WTC11 (cell line): ENCODE measurements around the gene IQSEC1. TPM values are rescaled to one million over a fixed set of nuclear protein-coding genes. Genes with fewer than 3 reads are reported as not detected.

Source experiments
- ATAC-seq: fragments of 200-7000 bp; cut with Tn5 transposase; 2 replicates; pipeline ENCODE4 v1.10.0; 2021; ENCODE audit warnings: mild to moderate bottlenecking, moderate library complexity
- CTCF ChIA-PET: fragments of 300-600 bp; sonication (Branson Sonifier 250); formaldehyde crosslinking; loops from one replicate; lab custom pipeline; 2021; ENCODE audit warnings: antibody characterized with exemption; lab: Charles Lee
- POLR2A ChIA-PET: fragments of 350-600 bp; sonication (Branson Sonifier 250); formaldehyde crosslinking; loops from one replicate; lab custom pipeline; 2021; ENCODE audit warnings: antibody characterized with exemption; lab: Charles Lee
- DNase-seq: peaks from one replicate; pipeline ENCODE4 v3.0.0; 2021; ENCODE audit warnings: low spot score
- H3K27ac Mint-ChIP-seq: 2 replicates; pipeline ENCODE4 v1.8.0; 2021; ENCODE audit warnings: mixed read lengths
- H3K27me3 Mint-ChIP-seq: 2 replicates; pipeline ENCODE4 v1.8.0; 2021; ENCODE audit warnings: low read depth, mild to moderate bottlenecking, moderate library complexity, mixed read lengths
- H3K36me3 Mint-ChIP-seq: 2 replicates; pipeline ENCODE4 v1.8.0; 2021; ENCODE audit warnings: mixed read lengths
- H3K4me1 Mint-ChIP-seq: 2 replicates; pipeline ENCODE4 v1.8.0; 2022; ENCODE audit warnings: mixed read lengths
- H3K4me3 Mint-ChIP-seq: 2 replicates; pipeline ENCODE4 v1.8.0; 2021; ENCODE audit warnings: mild to moderate bottlenecking, moderate library complexity, mixed read lengths
- H3K9me3 Mint-ChIP-seq: 2 replicates; pipeline ENCODE4 v1.8.0; 2021; ENCODE audit warnings: mixed read lengths
- CREM ChIP-seq: sonication (generic); formaldehyde crosslinking; IDR thresholded peaks from 2 replicates; pipeline ENCODE4 v1.8.1; 2022; ENCODE audit warnings: mild to moderate bottlenecking, missing genetic modification reagents, moderate library complexity
- ETV6 ChIP-seq: sonication (generic); formaldehyde crosslinking; IDR thresholded peaks from 2 replicates; pipeline ENCODE4 v1.8.1; 2022; ENCODE audit warnings: mild to moderate bottlenecking, missing genetic modification reagents
- FOXK1 ChIP-seq: sonication (generic); formaldehyde crosslinking; IDR thresholded peaks from 2 replicates; pipeline ENCODE4 v1.8.0; 2022; ENCODE audit warnings: mild to moderate bottlenecking, moderate library complexity, missing genetic modification reagents
- JUN ChIP-seq: sonication (generic); formaldehyde crosslinking; IDR thresholded peaks from 2 replicates; pipeline ENCODE4 v1.8.0; 2023; ENCODE audit warnings: mild to moderate bottlenecking, missing genetic modification reagents
- KAT7 ChIP-seq: sonication (generic); formaldehyde crosslinking; IDR thresholded peaks from 2 replicates; pipeline ENCODE4 v1.8.1; 2023; ENCODE audit warnings: missing genetic modification reagents, mild to moderate bottlenecking, borderline replicate concordance
- MYBL2 ChIP-seq: sonication (generic); formaldehyde crosslinking; IDR thresholded peaks from 2 replicates; pipeline ENCODE4 v1.8.1; 2023; ENCODE audit warnings: mild to moderate bottlenecking, moderate library complexity, missing genetic modification reagents
- NFATC4 ChIP-seq: fragments of 250-450 bp; sonication (Bioruptor Pico); IDR thresholded peaks from 2 replicates; pipeline ENCODE4 v1.9.0; 2021; ENCODE audit warnings: mild to moderate bottlenecking
- NR1H2 ChIP-seq: sonication (generic); formaldehyde crosslinking; IDR thresholded peaks from 2 replicates; pipeline ENCODE4 v1.9.0; 2021; ENCODE audit warnings: mild to moderate bottlenecking, moderate library complexity, missing genetic modification reagents
- RELA ChIP-seq: sonication (generic); formaldehyde crosslinking; IDR thresholded peaks from 2 replicates; pipeline ENCODE4 v1.8.1; 2022; ENCODE audit warnings: missing genetic modification reagents, mild to moderate bottlenecking, borderline replicate concordance
- TEAD1 ChIP-seq: sonication (generic); formaldehyde crosslinking; IDR thresholded peaks from 2 replicates; pipeline ENCODE4 v1.8.0; 2022; ENCODE audit warnings: mild to moderate bottlenecking, missing genetic modification reagents
- ZBTB21 ChIP-seq: sonication (generic); formaldehyde crosslinking; IDR thresholded peaks from 2 replicates; pipeline ENCODE4 v1.8.1; 2023; ENCODE audit warnings: mild to moderate bottlenecking, missing genetic modification reagents, borderline replicate concordance
- ZNF138 ChIP-seq: sonication (generic); formaldehyde crosslinking; conservative IDR thresholded peaks from 2 replicates; pipeline ENCODE4 v1.8.1; 2022; ENCODE audit warnings: mild to moderate bottlenecking, moderate library complexity, missing genetic modification reagents
- ZNF396 ChIP-seq: fragments of 250-450 bp; sonication (Bioruptor Pico); IDR thresholded peaks from 2 replicates; pipeline ENCODE4 v1.8.0; 2021; ENCODE audit warnings: mild to moderate bottlenecking, moderate library complexity, borderline replicate concordance
- total RNA-seq: library from RNA; stranded (reverse); gene quantifications from 3 replicates; pipeline ENCODE4 v1.2.3, GENCODE V29; 2021
- TF ChIP-seq, protein P1 (sequence below): sonication (generic); formaldehyde crosslinking; IDR thresholded peaks from 2 replicates; pipeline ENCODE4 v1.8.0; 2022; ENCODE audit warnings: mild to moderate bottlenecking, missing genetic modification reagents
- TF ChIP-seq, protein P2 (sequence below): fragments of 250-450 bp; sonication (Bioruptor Pico); IDR thresholded peaks from 2 replicates; pipeline ENCODE4 v1.9.0; 2021; ENCODE audit warnings: mild to moderate bottlenecking
- TF ChIP-seq, protein P3 (sequence below): fragments of 250-450 bp; sonication (Bioruptor Pico); IDR thresholded peaks from 2 replicates; pipeline ENCODE4 v1.9.0; 2021; ENCODE audit warnings: mild to moderate bottlenecking, borderline replicate concordance
- TF ChIP-seq, protein P4 (sequence below): fragments of 250-450 bp; sonication (Bioruptor Pico); conservative IDR thresholded peaks from 2 replicates; pipeline ENCODE4 v1.9.0; 2021; ENCODE audit warnings: mild to moderate bottlenecking
- TF ChIP-seq, protein P5 (sequence below): sonication (generic); formaldehyde crosslinking; IDR thresholded peaks from 2 replicates; pipeline ENCODE4 v1.8.1; 2023; ENCODE audit warnings: mild to moderate bottlenecking, missing genetic modification reagents
- TF ChIP-seq, protein P6 (sequence below): fragments of 250-450 bp; sonication (Bioruptor Pico); IDR thresholded peaks from 2 replicates; pipeline ENCODE4 v1.8.0; 2021; ENCODE audit warnings: mild to moderate bottlenecking
- TF ChIP-seq, protein P7 (sequence below): sonication (generic); formaldehyde crosslinking; IDR thresholded peaks from 2 replicates; pipeline ENCODE4 v1.8.0; 2022; ENCODE audit warnings: missing genetic modification reagents

The IQSEC1 gene
- total RNA-seq, 1 experiment from 2014 or later, result 35.0 TPM

DNA sequence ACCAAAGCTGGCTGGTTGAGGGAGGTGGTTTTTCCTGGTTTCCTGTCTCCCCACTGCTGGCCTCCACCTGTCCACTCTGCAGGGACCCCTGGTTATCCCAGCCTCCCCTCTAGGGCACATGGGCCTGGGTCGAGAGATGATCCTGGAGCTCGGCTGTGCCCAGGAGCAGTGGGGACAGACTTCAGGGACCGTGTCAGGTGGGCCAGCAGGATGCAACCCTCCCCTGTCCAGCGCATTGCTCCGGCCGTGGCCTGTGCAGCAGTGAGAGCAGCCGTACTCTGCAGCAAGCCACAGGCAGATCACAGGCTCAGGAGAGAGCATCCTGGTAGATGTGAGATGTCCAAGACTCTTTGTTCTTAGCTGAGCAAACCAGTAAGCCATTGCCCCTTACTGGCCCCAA lies 139.3 kb downstream of the IQSEC1 start:
- TF ChIP-seq, protein P1, sequence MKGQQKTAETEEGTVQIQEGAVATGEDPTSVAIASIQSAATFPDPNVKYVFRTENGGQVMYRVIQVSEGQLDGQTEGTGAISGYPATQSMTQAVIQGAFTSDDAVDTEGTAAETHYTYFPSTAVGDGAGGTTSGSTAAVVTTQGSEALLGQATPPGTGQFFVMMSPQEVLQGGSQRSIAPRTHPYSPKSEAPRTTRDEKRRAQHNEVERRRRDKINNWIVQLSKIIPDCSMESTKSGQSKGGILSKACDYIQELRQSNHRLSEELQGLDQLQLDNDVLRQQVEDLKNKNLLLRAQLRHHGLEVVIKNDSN, result no peak
- TF ChIP-seq ETV6 (CRISPR knock-in tag) (no peak), NFATC4 (CRISPR knock-in tag) (no peak), ZBTB21 (CRISPR knock-in tag) (no peak), ZNF138 (CRISPR knock-in tag) (no peak), MYBL2 (CRISPR knock-in tag) (no peak), RELA (no peak), ZNF396 (CRISPR knock-in tag) (no peak), FOXK1 (CRISPR knock-in tag) (no peak), CREM (CRISPR knock-in tag) (no peak), TEAD1 (CRISPR knock-in tag) (no peak), KAT7 (no peak)
- TF ChIP-seq, protein P2, sequence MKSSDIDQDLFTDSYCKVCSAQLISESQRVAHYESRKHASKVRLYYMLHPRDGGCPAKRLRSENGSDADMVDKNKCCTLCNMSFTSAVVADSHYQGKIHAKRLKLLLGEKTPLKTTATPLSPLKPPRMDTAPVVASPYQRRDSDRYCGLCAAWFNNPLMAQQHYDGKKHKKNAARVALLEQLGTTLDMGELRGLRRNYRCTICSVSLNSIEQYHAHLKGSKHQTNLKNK (CRISPR knock-in tag), result no peak
- TF ChIP-seq, protein P3, sequence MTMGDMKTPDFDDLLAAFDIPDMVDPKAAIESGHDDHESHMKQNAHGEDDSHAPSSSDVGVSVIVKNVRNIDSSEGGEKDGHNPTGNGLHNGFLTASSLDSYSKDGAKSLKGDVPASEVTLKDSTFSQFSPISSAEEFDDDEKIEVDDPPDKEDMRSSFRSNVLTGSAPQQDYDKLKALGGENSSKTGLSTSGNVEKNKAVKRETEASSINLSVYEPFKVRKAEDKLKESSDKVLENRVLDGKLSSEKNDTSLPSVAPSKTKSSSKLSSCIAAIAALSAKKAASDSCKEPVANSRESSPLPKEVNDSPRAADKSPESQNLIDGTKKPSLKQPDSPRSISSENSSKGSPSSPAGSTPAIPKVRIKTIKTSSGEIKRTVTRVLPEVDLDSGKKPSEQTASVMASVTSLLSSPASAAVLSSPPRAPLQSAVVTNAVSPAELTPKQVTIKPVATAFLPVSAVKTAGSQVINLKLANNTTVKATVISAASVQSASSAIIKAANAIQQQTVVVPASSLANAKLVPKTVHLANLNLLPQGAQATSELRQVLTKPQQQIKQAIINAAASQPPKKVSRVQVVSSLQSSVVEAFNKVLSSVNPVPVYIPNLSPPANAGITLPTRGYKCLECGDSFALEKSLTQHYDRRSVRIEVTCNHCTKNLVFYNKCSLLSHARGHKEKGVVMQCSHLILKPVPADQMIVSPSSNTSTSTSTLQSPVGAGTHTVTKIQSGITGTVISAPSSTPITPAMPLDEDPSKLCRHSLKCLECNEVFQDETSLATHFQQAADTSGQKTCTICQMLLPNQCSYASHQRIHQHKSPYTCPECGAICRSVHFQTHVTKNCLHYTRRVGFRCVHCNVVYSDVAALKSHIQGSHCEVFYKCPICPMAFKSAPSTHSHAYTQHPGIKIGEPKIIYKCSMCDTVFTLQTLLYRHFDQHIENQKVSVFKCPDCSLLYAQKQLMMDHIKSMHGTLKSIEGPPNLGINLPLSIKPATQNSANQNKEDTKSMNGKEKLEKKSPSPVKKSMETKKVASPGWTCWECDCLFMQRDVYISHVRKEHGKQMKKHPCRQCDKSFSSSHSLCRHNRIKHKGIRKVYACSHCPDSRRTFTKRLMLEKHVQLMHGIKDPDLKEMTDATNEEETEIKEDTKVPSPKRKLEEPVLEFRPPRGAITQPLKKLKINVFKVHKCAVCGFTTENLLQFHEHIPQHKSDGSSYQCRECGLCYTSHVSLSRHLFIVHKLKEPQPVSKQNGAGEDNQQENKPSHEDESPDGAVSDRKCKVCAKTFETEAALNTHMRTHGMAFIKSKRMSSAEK, result no peak
- TF ChIP-seq, protein P4, sequence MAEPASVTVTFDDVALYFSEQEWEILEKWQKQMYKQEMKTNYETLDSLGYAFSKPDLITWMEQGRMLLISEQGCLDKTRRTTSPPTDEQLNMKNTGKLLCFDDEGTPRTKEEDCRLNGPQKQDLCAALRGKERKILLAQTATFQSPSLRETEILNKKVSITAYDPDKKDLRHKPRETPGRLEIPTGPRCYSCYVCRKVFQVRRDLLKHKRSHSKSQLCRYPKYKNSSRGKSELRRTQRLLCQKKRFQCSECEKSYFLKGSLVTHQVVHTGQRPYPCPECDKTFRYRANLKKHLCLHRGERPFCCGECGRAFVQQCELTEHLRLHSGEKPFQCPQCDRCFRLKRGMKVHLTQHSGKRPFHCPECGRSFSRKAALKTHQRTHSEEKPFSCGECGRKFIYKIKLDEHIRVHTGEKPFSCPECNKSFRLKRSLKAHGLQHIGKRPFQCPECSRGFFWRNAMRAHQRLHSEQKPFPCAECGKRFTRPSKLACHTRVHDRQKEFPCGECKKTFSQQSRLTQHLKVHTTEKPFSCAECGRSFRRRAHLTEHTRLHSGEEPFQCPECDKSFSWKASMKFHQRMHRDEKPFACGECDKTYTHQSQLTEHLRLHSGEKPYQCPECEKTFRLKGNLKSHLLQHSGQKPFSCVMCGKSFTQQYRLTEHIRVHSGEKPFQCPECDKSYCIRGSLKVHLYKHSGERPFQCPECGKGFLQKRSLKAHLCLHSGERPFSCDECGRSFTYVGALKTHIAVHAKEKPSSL (CRISPR knock-in tag), result no peak
- TF ChIP-seq, protein P5, sequence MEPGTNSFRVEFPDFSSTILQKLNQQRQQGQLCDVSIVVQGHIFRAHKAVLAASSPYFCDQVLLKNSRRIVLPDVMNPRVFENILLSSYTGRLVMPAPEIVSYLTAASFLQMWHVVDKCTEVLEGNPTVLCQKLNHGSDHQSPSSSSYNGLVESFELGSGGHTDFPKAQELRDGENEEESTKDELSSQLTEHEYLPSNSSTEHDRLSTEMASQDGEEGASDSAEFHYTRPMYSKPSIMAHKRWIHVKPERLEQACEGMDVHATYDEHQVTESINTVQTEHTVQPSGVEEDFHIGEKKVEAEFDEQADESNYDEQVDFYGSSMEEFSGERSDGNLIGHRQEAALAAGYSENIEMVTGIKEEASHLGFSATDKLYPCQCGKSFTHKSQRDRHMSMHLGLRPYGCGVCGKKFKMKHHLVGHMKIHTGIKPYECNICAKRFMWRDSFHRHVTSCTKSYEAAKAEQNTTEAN (CRISPR knock-in tag), result no peak
- Mint-ChIP-seq H3K4me3 (no peak overlapping the region), H3K4me1 (no peaks in the 10 kb centered on the region), H3K36me3 (no peaks in the 10 kb centered on the region), H3K27me3 (no peaks in the 10 kb centered on the region), H3K27ac (no peak overlapping the region), H3K9me3 (no peaks in the 10 kb centered on the region)
- DNase-seq, result no peak
- no peak for ATAC-seq
- POLR2A ChIA-PET, result no interaction called here
- CTCF ChIA-PET, result no interaction called here

DNA sequence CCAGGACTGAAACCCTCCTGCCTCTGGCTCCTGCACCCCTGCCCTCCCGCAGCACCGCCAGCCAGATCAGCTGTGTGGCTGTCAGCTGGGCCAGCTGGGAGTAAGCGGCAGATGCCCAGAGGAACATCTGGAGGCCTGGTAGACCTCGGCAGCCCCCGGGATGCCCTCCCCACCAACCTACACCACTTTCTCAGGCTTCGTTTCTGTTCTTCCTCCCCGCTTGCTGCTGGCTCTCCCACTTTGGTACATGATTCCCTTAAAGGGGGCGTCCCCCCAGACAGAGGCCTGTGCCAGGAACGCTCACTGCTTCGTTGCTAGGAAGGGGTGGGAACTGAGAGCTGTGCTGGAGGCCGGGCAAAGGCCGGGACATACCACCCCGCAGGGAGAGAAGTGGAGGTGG lies 140.5 kb downstream of the IQSEC1 start:
- ATAC-seq (no peak), DNase-seq (no peak)
- POLR2A ChIA-PET, result no interaction called here
- Mint-ChIP-seq H3K27ac (no peak overlapping the region; the same call in 1 of the 2 replicates), H3K4me1 (no peaks in the 10 kb centered on the region), H3K36me3 (no peaks in the 10 kb centered on the region), H3K27me3 (no peaks in the 10 kb centered on the region), H3K9me3 (no peaks in the 10 kb centered on the region), H3K4me3 (no peak overlapping the region)
- CTCF ChIA-PET, result no interaction called here
- TF ChIP-seq, protein P6, sequence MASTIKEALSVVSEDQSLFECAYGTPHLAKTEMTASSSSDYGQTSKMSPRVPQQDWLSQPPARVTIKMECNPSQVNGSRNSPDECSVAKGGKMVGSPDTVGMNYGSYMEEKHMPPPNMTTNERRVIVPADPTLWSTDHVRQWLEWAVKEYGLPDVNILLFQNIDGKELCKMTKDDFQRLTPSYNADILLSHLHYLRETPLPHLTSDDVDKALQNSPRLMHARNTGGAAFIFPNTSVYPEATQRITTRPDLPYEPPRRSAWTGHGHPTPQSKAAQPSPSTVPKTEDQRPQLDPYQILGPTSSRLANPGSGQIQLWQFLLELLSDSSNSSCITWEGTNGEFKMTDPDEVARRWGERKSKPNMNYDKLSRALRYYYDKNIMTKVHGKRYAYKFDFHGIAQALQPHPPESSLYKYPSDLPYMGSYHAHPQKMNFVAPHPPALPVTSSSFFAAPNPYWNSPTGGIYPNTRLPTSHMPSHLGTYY (CRISPR knock-in tag), result no peak
- TF ChIP-seq, protein P4 (CRISPR knock-in tag), result no peak
- no peak for TF ChIP-seq JUN (CRISPR knock-in tag)
- TF ChIP-seq NR1H2 (CRISPR knock-in tag), result no peak
- TF ChIP-seq, protein P7, sequence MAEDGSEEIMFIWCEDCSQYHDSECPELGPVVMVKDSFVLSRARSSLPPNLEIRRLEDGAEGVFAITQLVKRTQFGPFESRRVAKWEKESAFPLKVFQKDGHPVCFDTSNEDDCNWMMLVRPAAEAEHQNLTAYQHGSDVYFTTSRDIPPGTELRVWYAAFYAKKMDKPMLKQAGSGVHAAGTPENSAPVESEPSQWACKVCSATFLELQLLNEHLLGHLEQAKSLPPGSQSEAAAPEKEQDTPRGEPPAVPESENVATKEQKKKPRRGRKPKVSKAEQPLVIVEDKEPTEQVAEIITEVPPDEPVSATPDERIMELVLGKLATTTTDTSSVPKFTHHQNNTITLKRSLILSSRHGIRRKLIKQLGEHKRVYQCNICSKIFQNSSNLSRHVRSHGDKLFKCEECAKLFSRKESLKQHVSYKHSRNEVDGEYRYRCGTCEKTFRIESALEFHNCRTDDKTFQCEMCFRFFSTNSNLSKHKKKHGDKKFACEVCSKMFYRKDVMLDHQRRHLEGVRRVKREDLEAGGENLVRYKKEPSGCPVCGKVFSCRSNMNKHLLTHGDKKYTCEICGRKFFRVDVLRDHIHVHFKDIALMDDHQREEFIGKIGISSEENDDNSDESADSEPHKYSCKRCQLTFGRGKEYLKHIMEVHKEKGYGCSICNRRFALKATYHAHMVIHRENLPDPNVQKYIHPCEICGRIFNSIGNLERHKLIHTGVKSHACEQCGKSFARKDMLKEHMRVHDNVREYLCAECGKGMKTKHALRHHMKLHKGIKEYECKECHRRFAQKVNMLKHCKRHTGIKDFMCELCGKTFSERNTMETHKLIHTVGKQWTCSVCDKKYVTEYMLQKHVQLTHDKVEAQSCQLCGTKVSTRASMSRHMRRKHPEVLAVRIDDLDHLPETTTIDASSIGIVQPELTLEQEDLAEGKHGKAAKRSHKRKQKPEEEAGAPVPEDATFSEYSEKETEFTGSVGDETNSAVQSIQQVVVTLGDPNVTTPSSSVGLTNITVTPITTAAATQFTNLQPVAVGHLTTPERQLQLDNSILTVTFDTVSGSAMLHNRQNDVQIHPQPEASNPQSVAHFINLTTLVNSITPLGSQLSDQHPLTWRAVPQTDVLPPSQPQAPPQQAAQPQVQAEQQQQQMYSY (CRISPR knock-in tag), result no peak
